ENCODE data around the gene RPH3AL.

GRCh38 chr17:351449-351738 lies 1.2 kb downstream of the RPH3AL start:
- TF ChIP-seq CTCF (IDR thresholded peaks at IDR 0.05): no peak
- TF ChIP-seq ZFX (IDR thresholded peaks at IDR 0.05; ENCODE audit: borderline replicate concordance): no peak

Measured in 22Rv1 (cell line).